GM12801 (cell line): ENCODE data around the gene RASSF8.

Experiments used
- CTCF ChIP-seq: IDR thresholded peaks from one replicate; pipeline ENCODE4 v1.5.1; 2011; ENCODE audit warnings: control low read depth; ENCODE audit not compliant: insufficient read length; ENCODE audit errors: extremely low read depth

Gene RASSF8

GRCh38 chr12:25984759-25985158 is 26.3 kb downstream of the RASSF8 start:
- TF ChIP-seq CTCF: no peak

- TF ChIP-seq CTCF: no peak
Observed at GRCh38 chr12:25985316-25986175, 27.1 kb downstream of the RASSF8 start.

DNA sequence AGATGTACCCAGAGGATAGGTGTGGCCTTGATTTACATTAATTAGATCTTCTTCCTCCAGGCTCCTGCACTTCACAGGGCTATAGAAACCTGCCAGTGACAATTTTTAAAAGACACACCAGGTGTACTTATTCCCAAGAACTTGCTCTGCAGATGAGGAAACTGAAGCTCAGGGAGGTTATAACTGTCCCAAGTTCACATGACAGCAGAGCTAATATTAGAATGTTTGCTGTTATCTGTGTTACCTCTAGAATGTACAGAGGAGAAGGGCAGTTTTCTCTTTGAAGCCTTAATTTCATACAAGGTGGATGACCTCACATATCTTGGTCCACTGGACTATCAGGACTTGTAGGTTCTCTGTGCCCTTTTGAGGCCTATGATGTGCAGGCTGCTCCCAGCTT is 27.7 kb downstream of the RASSF8 start:
- TF ChIP-seq CTCF: no peak

- no peak for TF ChIP-seq CTCF
Observed at GRCh38 chr12:25988505-25988904, 30.0 kb downstream of the RASSF8 start.

- no peak for TF ChIP-seq CTCF
Observed at GRCh38 chr12:25990495-25990894, 32.0 kb downstream of the RASSF8 start.

- TF ChIP-seq CTCF: no peak
Observed at GRCh38 chr12:25992026-25992782, 33.7 kb downstream of the RASSF8 start.

- no peak for TF ChIP-seq CTCF
Observed at GRCh38 chr12:25993901-25994651, 35.6 kb downstream of the RASSF8 start.
